ENCODE measurements around the gene ATP2B1.
"Not testable (repeated sequence)": the region's sequence is repeated elsewhere in the genome, so short reads cannot be mapped to it uniquely, and the experiment has no call there.

ATP2B1 gene

DNA sequence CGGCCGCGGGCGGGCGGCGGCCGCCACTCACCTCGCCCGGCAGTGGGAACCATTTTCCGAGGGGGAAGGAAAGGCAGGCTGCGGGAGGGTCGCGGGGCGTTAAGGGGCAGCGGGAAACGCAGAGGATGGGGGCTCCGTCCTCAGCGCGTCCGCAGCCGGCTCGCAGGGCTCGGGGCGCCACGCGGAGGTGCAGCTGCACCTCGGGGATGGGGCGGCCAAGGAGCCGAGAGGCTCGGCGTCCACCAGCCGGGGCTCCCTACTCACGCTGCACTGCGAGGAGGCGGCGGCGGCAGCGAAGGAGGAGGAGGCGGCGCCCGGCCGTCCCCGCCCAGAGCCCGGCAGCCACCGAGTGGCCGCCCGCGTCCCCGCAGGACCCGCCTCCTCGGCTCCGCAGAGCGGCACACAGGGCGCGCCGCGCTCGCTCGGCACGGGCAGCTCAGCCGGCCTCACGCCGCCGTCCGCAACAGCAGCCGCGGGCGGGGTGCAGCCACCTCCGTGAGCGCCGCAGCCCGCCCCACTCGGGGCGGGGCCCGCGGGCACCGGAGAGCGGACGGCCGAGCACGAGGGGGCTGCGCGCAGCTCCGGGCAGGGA is at the start of gene ATP2B1:
ATP2B1 (minus strand) TSS at position 274 of the 592 bp plus-strand sequence. CDS start 52,952 bp downstream, outside the sequence.
- peak; percentile 86 to 91 for DNase-seq

DNA sequence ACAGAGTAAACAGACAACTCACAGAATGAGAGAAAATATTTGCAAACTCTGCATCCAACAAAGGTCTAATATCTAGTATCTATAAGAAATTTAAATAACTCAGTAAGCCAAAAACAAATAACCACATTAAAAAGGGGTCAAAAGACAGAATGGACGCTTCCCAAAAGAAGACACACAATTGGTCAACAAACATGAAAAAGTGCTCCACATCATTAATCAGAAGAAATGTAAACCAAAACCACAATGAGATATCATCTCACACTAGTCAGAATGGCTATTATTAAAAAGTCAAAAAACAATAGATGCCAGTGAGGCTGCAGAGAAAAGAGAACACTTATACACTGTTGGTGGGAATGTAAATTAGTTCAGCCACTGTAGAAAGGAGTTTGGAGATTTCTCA is 49.3 kb upstream of the ATP2B1 start:
- not testable (repeated sequence) for DNase-seq

DNA sequence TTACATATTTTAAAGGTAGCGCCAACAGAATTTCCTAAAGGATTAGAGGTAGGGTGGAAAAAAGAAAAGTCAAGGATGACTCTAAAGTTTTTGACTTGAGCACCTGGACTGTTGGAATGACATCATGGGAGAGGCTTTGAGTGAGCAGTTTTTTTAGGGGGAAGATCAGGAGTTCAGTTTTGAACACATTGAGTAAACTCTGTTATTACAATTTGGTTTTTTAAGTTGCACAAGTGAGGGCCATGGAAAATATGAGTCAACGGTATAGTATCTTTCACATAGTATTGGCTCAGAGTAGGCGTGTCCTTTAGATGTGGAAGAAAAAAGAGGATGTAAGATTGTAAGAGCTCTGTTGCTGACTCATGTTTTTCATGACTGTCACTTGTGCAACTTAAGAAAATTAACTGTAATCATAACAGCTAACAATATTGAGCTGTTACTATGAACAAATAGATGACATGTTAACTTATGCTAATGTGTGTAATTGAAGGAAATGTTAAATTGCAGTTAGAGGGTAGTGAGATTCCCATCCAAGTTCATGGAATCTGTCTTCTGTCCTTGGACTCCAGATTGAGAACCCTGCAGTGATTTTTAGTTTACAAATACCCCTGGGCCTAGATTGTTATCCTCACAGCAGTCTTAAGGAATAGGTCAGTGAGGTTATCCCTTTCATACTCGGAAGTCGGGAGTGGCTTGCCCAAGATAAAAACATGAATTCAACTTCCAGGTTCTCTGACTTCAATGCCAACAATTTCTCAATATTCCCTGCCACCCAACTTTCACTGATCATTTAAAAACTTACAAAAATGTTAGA is 48.2 kb upstream of the ATP2B1 start:
- DNase-seq: peak; percentile 33 to 67

DNA sequence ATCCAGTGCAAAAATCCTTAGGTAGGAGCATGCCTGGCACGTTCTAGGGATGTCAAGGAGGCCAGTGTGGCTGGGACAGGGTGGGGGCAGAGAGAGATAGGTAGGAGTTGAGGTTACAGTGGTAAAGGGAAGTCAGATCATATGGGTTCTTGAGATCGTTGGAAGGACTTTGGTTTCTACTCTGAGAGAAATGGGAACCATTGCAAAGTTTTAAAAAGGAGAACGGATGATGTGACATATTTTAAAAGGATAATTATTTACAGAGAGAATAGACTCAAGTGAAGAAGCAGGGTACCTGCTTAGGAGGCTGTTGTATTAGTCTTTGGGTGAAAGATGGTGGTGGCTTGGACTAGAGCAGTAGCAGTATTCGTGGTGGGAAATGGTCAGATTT is 47.6 kb upstream of the ATP2B1 start:
- DNase-seq: no peak

DNA sequence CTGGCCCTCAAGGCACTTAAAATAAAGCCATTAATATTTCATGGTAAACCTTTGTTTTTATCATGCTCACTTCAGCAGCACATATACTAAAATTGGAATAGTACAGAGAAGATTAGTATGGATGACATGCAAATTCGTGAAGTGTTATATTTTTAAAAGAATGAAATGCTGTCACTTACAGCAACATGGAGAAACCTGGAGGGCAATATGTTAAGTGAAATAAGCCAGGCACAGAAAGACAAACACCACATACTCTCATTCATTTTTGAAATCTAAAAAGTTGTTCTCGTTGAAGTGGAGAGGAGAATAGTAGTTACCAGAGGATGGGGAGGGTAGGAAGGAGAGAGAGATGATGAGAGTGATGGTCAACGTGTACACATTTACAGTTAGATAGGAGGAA is 45.4 kb upstream of the ATP2B1 start:
- no peak for DNase-seq

DNA sequence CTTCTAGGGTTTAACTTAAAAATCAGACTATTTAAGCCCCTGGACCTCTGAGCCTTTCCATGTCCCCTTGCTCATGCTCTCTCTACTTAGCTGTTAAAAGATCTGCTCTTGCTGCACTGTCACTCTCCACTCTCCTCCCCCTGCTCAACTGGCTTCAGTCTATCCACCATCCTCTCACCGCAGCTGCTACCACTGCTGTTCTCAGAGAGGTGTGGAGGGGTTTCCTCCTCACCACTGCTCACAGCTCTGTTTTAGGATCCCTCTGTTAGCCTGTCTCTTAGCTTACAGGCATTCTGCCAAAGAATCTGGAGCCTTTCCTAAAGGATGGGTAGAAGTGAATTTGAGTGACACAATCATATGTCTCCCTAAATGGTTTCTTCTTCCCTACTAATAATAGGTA is 43.7 kb upstream of the ATP2B1 start:
- DNase-seq: peak in 1 of 2 donors; percentile 12

DNA sequence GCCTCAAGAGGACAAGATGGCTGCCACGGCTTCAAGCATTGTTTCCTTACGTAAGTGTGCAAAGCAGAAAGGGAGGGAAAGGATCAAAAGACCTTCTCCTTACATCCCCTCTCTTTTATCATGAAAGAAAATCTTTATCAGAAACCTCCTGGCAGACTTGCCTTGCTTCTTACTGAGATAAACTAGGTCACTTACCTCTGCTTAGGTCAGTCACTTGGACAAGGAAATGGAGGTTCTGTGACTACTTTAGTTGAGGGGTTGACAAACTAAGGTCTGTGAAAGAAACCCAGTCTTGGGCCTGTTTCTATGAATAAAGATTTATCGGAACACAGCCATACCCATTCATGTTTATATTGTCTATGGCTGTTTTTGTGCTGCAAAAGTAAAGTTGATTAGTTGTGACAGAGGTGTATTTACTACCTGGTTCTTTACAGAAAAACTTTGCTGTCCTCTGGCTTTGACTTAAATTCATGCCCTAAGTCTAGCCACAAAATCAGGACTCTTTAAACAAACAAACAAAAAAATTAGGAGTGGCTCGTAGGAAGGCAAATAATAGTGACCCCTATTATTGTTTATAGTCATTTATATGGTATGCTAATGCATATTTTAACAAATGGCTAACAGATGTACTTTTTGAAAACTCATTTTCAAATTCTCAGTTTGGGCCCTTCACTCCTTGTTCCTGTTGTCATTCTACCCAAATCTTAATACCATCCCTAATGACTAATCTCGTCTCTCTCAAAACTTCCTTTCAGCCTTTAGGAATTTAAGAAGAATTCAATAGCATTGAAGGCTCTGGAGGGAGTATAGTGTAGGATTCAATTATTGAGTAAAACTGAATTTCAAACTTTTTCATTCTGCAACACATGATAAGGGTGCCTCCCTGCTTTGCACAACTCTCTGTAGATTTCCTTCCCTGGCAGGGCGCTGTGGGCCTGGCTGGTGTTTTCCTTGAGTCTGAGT is 42.0 kb upstream of the ATP2B1 start:
- DNase-seq: no peak

DNA sequence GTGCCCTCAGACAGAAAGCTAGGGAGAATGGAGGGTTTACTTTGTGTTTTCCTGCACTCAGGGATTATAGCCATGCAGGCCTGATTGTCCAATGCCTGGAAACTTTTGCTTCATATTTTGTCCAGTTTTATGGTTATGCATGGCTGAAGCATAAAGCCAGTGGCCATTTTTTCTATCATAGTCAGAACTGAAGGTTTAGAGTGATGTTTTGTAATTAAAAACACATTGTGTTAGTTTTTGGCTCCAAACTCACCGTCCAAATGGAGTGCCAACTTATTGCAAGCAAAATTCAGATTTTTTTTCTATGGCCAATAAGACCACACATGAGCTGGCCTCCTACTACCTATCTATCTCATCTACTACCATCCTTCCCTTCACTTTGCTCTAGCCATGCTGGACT is 40.2 kb upstream of the ATP2B1 start:
- DNase-seq: no peak

DNA sequence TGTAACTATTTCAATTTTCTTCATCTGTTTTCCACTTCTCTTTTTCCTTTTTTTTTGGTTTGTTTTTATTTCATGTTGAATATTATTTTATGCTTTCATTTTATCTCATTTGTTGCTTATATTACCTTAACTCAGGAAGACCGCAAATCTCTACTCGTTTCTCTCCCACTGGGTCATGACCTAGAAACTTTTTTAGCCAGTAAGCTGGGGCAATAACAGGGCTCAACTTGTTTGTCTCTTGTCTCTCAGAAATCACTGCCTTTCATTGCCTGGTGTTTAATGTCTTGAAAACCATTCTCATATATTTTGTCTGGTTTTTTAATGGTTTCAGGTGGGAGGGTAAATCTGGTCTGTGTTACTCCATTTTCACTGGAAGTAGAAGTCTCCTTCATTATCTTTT is 36.6 kb upstream of the ATP2B1 start:
- no peak for DNase-seq

DNA sequence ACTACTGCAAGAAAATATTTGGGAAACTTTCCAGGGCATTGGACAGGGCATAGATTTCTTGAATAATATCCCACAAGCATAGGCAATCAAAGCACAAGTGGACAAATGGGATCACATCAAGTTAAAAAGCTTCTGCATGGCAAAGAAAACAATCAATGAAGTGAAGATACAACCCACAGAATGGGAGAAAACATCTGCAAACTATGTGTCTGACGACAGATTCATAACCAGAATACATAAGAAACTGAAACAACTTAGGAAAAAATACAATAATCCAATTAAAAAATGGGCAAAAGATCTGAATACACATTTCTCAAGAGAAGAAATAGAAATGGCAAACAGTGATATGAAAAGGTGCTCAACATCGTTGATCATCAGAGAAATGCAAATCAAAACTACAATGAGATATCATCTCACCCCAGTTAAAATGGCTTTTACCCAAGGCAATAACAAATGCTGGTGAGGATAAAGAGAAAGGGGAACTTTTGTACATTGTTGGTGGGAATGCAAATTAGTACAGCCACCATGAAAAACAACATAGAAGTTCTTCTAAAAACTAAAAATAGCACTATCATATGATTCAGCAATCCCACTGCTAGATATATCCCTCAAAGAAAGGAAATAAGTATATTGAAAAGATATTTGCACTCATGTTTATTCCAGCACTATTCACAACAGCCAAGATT is 33.8 kb upstream of the ATP2B1 start:
- DNase-seq: no peak

DNA sequence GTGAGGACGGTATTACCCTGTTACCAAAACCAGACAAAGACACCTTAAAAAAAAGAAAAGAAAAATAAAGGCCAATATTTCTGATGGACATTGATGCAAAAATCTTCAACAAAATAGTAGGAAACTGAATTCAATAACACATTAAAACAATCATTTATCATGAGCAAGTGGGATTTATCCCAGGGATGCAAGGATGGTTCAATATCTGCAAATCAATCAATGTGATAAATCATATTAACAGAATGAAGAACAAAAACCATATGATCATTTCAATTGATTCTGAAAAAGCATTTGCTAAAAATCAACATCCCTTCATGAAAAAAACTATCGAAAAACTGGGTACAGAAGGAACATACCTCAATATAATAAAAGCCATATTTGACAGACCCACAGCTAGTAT is 32.3 kb upstream of the ATP2B1 start:
- DNase-seq: no peak

DNA sequence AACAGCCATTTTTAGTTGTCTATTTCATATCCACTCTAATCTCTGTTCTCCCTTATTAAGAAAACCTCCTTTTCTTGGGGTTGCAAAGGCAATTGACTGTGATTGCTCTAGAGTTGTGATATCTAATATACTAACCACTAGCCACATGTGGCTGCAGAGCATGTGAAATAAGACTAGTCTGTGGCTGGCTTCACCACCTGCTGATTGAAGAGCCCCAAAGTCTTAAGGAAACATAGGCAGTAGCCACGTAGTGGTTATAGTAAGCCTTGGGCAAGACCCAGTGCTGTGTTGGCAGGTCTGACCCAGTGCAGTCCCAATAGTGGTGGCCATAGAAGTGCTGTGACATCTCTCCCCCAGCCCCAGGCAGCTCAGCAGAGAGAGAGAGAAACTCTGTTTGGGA is 28.4 kb upstream of the ATP2B1 start:
- DNase-seq: no peak

DNA sequence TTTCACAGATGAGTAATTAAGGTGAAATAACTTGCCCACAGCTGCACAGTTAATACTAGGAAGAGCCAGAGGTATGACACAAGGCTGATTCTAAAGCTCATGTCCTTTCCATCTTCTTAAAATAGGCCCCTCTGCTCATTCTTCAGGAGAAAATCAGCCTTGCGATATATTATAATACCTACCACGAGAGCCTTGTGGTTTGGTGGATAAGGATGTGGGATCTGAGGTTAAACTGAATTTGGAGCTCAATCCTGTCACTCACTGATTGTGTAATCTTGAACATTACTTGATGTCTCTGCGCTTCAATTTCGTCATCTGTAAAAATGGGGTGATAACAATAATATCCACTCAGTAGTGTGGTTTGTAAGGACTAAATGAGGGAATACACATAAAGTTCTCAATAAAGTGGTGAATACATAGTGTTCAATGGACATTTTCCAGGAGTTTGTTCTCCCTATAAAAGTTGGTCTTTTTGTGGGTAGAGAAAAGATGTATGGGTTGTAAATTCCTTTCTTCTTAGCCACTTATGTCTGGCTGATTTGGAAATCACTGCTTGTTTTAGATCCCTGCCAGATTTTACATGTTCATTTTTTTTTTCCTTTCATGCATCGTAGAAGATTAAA is 25.1 kb upstream of the ATP2B1 start:
- DNase-seq: peak; percentile 22 to 37

DNA sequence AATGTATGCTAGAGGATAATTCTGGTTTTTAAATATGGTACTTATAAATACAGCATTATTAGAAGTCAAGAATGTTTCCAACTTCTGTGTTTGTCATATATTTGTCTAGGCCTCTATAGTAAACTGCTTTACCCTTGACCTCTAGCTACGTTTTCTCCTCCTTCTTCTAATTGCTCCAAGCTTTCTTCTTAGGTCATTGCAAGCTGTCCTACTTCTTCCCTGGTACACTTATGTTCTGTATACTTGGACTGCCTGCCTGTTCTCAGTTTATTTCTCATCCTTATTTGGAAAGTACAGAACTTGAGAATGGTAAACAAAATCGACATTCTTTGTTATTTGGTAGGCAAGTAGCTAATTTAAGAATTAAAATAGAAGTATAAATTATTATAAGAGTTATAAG is 23.9 kb upstream of the ATP2B1 start:
- DNase-seq: no peak

DNA sequence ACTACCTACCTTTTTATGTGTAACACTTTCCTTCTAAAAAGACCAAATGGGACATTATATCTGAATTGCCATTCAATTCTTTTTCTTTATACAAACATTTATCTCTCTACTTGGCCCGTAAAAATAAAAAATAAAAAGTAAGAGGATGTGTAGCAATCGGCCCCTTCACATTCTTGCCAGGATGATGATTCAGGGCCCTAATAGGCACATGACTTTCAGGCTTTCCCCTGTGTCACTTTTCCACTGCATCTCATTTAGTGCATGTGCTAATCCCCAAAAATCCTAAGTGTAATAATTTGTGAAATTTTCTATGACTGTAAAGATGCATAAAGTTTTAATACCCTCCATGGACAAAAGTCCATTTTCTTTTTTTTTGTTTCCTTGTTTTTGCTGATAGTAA is 23.0 kb upstream of the ATP2B1 start:
- peak in 1 of 2 donors; percentile 53 for DNase-seq

DNA sequence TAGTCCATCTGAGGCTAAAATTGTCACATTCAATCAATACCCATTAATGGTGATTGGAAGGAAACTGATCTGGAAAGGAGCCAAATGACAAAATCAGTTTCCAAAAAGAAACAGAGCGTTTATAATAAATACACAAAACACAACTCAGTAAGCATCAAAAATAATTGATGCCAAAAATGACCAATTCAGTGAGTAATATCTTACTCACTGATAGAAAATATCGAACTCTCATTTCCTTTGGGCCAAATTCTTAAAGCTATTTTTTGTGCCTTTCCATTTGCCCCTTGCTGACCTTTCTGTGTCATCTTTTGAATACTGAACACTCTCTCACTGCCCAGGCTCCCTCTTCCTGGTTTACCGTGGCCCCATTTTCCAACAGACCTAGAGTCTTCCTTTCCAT is 22.5 kb upstream of the ATP2B1 start:
- no peak for DNase-seq

DNA sequence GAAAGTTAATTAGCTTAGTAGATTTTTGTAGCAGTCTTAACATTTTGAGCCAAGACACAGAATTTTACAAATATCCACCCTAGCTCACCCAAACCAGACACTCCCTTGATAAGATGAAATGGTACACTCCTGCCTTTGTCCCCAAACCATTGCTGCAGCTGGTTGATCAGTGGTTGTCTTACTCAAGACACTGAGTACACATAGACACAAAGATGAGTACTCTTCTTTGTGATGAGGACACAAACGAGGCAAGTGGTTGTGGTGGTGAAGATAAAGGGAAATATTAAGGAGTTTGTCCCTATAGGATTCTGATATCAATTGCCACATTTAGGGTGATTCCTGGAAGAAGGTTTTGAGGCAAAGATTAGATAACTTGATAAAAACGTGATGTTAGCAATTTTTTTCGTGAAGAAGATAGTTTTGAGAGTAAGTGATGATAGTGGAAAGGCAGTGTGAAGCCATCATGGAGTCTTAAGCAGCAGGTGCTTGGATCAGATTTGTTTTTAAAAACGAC is 21.4 kb upstream of the ATP2B1 start:
- no peak for DNase-seq

DNA sequence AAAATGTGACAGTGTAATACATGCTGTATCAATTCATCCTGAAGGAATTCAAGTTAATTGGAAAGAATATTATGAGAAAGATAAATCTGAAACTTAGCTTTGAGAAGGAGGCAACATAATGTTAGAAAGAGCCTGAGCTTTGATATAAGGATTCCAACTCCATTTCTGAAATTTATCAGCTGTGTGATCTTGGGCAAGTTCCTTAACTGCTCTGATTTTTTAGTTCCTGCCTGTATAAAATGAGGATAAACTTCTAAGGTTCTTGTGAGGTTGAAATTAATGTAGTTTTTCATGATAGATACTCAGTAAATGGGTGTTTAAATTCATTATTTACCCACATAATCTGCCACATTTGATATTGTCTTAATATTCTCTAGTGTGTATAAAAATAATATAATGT is 14.6 kb upstream of the ATP2B1 start:
- no peak for DNase-seq

DNA sequence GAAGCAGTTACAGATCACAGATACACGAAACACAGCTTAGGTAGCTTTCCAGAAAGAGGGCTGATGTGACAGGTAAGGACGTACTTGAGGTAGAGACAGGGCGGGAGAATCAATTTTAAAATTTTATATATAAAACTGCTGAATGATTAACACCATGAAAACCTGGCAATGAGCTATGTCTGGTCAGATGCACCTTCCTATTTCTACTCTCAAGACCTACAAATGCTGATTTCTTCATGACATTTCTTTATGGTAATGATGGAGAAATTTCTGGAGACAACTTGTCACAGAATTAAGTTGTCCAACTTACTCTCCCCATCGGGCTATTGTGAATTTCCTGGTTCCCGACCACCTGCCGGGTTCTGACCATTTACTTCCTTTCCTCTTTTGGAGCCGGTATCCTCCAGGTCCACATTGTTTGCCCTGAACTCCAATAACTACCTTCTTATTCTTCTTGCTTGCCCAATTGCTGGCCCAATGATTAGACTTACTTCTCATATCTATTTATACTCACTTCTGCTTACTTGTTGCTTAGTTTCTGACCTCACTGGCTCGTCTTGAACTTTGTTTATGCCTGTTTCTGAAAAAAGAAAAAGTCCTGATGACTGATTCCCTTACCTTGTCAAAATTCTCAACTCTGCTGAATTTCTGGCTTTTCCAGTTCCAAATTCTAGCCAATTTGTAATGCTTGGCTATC is 12.8 kb upstream of the ATP2B1 start:
- DNase-seq: peak in 1 of 2 donors; percentile 49

DNA sequence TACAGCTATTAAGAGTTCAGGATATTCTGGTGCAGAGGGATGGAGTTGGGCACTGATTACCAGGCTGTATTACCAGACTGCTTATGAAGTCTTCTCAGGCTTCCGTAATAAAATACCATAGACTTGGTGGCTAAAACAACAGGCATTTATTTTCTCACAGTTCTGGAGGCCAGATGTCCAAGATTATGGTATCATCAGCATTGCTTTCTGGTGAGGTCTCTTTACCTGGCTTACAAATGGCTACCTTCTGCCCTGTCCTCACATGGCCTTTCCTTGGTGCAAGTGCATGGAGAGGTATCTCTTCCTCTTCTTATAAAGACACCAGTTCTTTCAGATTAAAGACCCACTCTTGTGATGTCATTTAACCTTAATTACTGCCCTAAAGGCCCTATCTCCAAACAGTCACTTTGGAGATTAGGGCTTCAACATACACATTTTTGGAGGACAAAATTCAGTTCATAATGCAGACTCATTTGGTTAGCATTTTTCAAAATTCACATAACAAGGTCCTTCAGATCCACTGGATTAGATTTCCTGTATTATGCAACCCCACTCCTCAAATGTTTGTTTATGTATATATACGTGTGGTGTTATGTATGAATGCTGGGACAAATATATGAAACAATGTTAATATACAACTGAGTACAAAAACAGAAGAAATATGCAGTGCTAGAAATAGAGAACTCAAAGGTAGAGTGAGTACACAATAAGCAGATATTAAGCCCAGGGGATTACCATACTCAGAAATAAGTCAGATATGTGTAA is 9.3 kb upstream of the ATP2B1 start:
- DNase-seq: no peak

DNA sequence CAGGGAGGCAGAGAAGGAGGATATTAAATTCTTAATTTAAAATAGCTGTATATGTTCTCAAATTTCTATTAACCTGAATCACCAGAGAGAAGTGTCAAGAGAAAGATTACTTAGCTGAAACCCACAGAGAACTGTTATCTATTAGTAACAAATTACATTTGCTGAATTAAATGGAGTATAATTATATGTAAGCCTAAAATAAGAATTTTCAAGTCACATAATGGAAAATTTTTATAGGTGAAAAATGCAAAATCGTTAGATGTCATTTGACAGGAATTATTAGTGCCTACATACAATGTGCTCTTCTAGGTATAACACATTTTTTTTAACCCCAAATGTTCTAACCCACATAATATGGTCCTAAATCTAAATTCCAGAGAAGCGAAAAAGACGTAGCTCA is 4.1 kb upstream of the ATP2B1 start:
- DNase-seq: no peak

Data from CD4-positive, alpha-beta T cell treated with Interleukin-1 beta for 1 hour (primary cell).